Posterior cingulate gyrus (tissue), 11 donors: Measurements from ENCODE around the gene ZBTB14.
A peak's percentile ranks its signal among the peaks of the same experiment; 100 is the strongest.

Experiments used
- DNase-seq, 10 donors: peaks; one replicate each; pipeline versions ENCODE4 v3.0.0 to v3.0.0-alpha.2; 2020 to 2021; ENCODE audit warnings: mixed read lengths in 3 of 10
- intact Hi-C: fragments of 100-400 bp; cut with DNase I; formaldehyde crosslinking; loops from one replicate; pipeline ENCODE4 v1.15.1; 2023

The ZBTB14 gene, protein sequence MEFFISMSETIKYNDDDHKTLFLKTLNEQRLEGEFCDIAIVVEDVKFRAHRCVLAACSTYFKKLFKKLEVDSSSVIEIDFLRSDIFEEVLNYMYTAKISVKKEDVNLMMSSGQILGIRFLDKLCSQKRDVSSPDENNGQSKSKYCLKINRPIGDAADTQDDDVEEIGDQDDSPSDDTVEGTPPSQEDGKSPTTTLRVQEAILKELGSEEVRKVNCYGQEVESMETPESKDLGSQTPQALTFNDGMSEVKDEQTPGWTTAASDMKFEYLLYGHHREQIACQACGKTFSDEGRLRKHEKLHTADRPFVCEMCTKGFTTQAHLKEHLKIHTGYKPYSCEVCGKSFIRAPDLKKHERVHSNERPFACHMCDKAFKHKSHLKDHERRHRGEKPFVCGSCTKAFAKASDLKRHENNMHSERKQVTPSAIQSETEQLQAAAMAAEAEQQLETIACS

DNA sequence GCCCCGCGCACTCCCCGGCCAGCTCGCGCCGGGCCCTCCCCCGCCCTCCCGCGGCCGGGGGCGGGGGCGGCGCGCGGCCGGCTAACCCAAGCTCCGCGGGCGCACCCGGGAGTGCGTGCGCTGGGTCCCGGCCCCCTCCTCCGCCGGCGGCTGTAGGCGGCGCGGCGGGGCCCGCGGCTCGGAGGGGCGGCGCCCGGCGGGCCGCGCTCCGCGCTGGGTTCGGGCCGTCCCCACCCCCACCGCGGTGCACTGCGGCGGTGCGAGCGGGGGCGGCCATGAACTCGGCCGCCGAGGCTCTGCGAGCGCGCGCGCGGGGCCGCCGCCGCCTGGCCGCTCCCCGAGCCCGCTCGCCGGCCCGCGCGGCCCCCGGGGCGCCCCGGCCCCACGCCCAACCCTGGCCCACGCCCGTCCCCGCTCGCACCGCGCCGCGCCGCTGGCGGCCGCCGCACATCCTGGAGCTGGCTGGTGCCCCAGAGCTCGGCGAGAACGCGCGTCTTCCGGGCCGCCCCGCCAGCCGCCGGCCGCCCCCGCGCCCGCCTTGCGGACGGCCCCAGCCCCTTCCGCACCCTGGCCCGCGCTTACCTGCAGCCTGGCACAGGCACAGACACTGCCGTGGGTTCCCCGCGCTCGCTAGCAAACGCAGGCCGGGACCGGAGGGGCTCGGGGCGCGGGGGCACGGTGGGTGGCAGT is at the start of gene ZBTB14:
Gene ZBTB14 (minus strand): TSS at position 496 of the 690 bp plus-strand sequence. CDS start 2,480 bp downstream, outside the sequence.
- intact Hi-C loops = loop anchor here (1.0 kb wide), 1 partner anchor 58 kb away; no protein-coding TSS in a partner anchor
- peak in 9 of 10 donors; percentile 29 to 93 (median 42) for DNase-seq

DNA sequence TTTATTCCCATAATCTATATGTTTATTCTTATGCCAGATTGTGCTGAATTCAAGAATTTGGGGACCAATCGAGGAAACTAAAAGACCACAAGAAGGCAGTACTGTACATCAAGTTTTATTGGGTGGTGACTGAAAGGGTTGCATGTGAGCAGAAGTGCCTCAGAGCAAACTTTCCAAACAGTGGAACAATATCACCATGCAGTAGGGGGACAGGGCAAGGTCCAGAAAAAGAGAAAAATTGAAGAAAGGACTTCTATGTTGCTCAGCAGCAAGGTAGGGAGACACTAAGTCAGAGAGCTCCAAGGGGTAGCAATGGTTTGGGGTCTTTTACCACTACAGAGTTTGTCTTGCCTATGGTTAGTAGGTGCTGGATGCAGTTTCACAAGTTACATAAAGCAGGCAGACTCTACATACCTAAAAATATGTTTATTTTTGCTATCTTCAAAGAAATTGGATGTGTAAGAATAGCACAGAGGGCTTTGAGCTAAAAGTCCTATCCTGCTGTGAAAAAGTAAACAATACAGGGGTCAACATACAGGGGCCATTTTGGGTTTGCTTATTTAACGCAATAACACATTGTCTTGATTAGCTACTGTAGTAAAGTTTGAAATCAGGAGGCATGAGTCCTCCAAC is 43.8 kb upstream of the ZBTB14 start:
- DNase-seq = no peak
- intact Hi-C loops = no loop called here

DNA sequence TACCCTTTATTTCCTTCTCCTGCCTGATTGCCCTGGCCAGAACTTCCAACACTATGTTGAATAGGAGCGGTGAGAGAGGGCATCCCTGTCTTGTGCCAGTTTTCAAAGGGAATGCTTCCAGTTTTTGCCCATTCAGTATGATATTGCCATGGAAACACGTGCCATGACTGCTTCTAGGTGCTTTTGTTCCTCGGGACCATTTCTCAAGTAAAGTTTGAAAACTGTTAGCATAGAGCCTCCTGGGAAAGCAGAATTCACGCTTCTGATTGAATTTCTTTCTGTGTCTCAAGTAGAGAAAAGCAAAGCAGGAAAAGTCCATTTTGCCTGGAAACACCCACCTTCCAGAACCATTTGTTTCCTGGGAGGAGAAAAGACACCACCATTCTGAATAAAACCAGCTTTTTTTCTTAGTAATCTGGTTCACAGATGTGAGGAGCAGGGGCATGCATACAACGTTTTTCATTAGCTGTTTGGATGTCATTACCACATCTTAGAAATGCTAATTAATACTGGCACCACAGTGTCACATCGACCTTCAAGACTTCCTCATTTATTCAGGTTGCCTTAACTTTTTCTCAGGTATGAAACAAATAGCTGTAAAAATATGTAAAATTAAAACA is 39.0 kb upstream of the ZBTB14 start:
- intact Hi-C loops = no loop called here
- no peak for DNase-seq

DNA sequence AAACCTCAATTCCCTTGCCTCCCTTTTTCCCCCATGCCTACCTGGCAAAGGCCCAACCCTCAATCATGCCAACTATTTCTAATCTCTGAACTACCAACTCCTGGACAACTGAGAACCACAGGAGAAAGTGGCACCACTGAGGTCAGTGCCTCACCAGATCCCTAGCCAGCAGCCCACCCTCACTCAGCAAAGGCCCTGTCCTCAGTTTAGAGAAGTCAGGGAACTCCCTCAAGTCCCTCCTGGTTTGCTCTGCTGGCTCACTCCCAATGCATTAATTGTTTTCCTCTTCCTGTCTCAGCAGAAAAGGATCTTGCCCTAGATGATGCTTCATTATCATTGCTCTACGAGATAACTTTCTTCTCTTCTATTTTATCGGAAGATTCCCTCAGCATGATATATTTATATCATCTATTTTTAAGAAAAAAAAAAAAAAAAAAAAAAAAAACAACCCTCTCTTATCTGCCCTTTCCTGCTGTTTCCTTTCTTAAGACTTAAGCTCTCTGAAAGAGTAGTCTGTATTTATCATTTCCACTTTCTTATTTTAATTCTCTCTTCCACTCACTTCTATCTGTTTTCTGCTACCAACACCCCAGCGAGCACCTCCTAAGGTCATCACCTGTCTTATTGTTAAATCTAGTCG is 22.7 kb upstream of the ZBTB14 start:
- intact Hi-C loops = no loop called here
- no peak for DNase-seq

DNA sequence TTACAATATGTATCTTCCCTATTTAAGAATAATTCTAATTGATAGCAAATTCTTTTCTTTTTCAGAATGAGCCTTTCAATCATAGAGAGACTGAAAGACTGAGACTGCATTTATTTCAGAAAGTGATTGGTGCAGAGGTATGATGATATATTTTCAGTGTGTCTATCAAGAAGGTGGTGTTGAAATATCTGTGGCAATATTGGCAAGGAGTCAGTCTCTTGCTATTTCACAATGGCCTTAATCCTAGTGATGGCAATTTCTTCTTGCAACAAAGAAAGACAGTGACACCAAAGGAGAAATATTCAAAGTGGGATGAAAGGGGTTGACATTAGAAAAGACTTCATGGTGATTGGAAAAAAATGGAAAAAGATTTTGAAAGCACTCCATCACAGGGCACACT is 21.7 kb upstream of the ZBTB14 start:
- DNase-seq = no peak
- intact Hi-C loops = no loop called here

DNA sequence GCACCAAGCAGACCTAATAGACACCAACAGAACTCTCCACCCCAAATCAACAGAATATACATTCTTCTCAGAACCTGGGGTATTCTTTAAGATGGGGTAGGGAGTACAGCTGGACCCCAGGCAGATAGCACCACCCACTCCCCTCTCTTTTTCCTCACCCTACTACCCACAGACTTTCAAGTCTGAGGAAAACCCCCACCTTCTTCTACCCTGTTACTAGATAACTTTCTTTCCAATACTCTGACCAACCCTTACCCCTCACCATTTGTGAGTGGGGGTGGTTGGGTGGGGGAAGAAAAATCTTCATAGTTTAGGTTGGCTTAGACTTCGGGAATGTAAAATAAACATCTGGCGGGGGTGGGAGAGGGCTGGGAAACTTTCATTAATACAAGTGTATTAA is 20.3 kb upstream of the ZBTB14 start:
- no peak for DNase-seq
- intact Hi-C loops = no loop called here

DNA sequence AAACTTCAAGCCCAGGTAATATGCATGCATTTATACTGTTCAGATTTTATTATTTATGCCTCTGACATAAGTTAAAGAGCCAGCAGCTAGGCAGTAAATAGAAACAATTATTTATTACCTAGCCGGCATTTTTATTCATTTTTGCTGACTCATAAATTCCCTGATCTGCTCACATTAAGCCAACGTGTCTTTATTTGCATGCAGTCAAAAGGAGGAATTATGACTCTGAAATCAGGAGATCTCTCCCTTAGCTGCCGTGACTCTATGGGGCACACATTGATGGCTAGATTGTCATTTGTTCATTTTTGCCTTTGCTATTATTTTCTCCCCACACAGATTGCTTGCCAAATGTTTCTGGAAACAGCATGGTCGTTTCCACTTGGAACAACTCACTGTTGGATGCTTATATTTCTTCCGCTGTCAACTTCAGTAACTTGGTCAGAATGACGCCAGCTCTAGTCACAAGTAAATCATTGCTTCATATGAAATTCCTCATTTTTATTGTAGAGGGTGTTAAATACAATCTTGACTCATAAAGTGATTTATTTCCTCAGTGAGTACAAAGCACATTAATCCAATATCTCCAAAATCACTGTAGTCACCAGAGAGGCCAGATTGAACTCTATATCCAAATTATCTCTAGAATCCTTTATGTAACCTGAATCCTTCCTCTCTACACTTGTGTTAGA is 15.9 kb upstream of the ZBTB14 start:
- intact Hi-C loops = no loop called here
- no peak for DNase-seq

DNA sequence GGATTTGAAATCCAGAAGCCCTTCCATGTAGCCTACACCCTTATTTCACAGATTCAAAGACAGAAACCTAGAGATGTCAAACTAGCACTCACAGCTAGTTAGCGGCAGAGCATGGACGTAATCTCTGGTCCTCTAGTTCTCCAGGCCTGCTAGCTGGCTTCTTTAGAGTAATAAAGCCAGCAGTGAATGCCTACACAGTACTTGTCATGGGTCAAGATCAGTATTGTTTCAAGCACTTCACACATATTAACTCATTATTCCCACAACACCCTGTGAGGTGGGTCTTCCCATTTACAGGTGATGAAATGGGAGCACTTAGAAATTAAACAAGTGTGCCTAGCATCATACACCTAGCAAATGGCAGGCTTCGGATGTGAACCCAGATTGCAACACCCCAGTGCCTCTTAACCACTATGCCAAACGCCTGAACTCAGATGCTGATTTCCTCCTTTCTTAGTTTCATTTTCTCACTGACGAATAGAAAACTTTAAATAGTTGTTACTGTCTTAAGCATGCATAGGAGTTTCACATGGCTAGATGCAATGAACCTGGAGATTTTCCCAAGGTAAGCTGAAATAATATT is 14.5 kb upstream of the ZBTB14 start:
- DNase-seq = no peak
- intact Hi-C loops = no loop called here

DNA sequence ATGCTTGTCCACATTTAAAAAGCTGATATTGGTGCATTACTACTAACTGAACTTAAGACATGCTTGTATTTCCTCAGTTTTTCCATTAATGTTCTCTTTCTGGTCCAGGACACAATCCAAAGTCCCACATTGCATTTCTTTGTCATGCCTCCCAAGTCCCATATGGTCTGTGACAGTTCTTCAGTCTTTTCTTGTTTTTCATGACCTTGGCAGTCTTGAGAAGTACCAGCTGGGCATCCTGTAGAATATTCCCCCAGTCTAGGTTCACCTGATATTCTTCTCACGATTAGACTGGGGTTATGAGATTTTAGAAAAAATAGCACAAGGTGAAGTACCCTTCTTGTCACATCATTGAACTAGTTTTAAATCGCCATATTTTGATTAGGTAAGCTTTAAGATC is 10.3 kb upstream of the ZBTB14 start:
- DNase-seq = no peak
- intact Hi-C loops = no loop called here

DNA sequence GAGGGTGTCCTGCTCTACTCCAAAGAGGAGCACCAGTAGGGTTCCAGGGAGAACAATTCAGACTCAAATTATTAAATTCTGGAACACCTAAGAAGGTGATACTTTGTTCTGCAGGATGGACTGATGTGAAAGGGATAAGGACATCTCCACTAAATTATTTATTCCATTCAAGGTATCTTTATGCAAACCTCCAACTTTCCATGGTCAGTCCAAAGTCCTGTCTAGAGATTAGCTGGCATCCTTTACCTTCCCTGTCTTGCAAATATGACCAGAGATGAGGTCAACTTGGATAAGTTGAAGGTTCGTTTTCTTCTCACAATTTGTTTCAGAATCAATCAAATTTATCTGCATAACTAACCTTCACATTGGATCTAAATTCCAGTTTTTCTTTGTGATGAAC is 8.7 kb upstream of the ZBTB14 start:
- intact Hi-C loops = no loop called here
- DNase-seq = no peak

DNA sequence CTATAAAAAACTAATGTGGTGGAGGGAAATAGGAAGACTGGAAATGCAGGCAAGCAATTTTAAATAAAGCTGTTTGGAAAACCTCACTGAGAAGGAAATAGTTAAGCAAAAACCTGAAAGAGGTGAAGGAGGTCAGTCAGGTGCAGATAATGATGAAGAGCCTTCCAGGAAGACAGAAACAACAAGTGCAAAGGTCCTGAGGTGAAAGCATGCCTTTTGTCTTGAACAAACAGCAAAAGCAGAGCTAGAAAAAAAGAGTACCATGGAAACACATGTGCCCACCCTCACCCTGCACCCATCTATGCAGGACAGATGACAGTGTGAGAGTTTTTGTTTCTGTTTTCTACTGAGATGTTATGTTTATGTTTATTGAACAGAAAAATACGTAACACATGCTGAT is 8.1 kb upstream of the ZBTB14 start:
- DNase-seq = no peak
- intact Hi-C loops = no loop called here

DNA sequence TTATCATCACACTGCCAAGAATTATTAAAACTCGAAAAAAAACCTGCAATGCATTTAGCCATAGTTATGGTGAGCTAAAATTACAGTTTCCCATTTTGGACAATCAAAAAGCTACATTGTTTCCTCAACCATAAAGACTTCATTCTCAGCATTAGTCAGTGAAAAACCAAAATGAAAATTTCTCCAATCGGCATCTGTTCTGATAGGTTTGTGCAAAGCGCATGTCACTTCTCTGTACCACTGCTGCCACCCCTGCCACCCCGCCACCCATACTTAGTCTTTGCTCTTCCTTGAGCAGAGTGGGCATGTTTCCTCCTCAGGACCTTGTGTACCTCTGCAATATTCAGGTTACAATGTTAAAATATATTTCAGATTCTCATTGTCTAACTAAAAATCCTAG is 7.1 kb upstream of the ZBTB14 start:
- intact Hi-C loops = no loop called here
- DNase-seq = no peak

DNA sequence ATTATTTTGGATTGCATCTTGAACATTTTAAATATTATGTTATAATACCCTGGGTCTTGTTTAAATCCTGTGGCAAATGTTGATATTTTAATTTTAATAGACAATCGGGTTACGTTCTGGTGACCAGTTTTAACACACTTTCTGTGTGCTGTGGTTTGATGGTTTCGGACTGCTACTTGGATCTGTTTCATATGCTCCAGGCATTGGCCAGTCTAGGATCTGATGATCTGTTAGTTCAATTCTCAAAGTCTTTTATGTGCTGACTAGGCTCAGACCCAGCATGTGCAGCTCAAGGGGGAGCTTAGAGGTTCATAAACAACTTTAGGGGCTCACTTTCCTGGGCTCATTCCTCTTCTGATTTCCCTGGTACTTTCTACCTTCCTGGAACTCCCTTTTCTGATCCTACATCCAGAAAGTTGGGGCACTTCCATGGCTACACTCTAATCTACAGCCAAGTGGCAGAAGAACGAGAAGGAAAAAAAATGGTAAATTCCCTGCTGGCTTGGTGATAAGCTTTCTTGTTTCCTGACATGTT is 5.0 kb upstream of the ZBTB14 start:
- DNase-seq = no peak
- intact Hi-C loops = no loop called here

DNA sequence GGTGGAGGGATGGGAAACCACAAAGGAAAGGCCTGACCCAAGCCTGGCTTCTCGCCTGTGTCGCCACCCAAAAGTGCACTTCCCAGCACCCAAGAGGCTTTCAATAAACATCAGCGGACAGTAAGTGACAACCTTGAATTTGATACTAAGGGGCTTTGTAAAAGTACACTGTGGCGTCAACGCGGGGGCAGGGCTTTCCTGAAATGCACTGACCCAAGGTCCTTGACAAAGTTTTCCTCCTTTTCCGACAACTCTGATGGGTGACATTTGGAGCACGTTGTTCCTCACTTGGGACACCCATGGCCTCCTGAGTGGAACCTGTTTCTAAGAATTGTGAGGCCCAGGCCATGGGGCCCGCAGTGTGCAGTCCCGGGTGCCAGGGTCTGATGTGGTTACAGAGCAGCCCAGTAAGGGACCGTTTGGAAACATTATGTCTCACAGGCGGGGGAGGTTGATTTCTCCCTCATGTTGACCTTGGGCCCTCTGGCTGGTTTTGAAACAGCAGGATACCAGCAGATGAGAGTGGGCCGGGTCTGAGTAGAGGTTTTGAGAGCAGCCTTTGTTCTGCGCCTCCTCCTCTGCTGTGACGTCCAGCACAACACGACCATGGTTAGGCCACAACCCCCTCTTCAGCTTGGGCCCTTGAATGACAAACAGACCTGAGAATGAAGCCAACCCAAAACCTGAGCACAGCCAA is 2.8 kb upstream of the ZBTB14 start:
- intact Hi-C loops = no loop called here
- DNase-seq = peak in 2 of 10 donors; percentile 61 to 68

DNA sequence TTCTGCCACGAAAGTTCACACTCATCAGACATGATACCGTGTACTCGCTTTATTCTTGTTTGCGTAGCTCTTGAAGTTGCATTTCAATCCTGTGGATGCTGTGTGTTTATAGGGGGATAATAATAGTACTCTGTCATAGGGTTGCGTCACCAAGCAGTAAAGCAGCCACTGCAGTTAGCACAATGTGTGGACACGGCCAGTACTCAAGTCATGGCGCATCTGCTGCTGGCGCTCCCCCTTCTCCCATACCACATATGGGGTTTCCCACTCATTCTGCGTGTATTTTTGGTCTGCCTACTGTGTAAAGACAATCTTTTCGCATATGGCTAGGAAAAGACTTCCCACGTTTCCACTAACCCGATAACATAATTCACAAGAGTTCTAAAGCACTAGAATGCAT is 2.1 kb upstream of the ZBTB14 start:
- intact Hi-C loops = loop anchor here (2.0 kb wide), 1 partner anchor 119 kb away; no protein-coding TSS in a partner anchor
- DNase-seq = peak in 7 of 10 donors; percentile 31 to 90 (median 60)

DNA sequence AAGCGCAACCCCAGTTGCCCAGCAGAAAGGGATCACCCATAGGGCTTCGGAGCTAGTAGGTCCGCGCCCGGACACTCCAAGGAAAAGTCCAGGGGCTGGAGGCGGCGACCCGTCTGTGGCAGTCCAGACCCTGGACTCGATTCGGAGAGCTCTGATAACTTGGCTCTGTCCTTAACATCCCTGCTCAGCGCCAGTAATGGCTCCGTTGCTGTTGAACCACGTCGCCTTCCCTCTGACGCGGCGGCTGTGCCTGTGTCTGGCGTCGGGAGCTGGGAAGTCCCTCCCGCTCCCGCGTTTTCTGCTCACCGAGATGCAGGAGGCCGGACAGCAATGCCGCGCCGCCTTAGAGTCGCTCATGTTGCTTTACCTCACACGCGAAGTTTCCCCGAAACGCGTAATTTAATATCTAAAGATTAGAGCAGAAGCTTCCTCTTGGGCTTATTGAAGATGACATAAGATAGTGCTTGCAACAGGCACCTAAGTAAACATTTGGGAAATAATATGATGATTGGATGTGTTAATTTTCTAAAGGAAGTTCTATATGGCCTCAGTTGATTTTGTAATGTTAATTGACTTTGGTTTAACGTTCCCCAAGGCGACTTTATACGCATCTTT is 1.3 kb upstream of the ZBTB14 start:
- peak; percentile 59 to 96 (median 76) for DNase-seq
- intact Hi-C loops = loop anchor here (2.0 kb wide), 1 partner anchor 120 kb away; no protein-coding TSS in a partner anchor

DNA sequence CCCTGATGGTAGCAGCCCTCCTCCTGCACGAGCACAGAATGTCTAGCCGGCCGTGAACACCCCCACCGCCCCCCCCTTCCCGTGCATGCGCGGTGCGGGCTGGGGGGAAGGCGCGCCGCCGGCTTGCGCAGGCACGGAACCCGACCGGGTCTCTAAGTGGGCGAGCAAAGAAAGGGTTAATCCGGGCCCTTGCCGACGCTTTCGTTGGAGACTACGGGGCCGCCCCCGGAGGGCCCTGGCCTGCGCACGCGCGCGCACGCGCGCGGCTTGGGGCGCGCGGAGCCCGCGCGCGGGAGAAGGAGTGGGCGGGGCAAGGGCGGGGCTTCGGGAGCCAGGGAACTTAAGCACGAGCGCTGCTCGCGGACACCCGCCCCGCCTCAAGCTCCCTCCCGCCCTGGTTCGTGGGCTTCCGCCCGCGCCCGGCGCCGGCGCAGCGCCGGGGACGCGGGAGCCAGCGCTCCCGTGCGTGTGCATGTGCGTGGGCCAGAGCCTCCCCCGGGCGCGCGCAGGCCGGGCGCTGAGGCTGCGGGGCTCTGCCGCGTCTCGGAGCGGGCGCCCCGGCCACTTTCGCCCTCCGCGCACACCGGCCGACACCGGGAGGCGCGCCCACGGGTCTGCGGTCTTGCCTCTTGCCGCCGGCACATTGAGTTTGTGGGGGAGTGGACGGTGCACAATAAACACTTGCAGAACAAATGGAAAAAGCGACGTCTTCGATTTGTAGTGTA is 617 bp upstream of the ZBTB14 start:
- DNase-seq = peak; percentile 80 to 98 (median 88)
- intact Hi-C loops = loop anchor here (1.0 to 2.0 kb wide), 2 partner anchors 59 to 121 kb away; no protein-coding TSS in a partner anchor
